IMR-90 (cell line): ENCODE results near the gene GPLD1. TPM values are rescaled to one million over a fixed set of nuclear protein-coding genes. Genes with fewer than 3 reads are reported as not detected.

Experiments
- ATAC-seq: fragments of 200-7000 bp; cut with Tn5 transposase; 2 replicates; pipeline ENCODE4 v1.9.1; 2020; ENCODE audit warnings: low read depth, mild to moderate bottlenecking, moderate library complexity
- BruUV-seq: library from RNA; stranded (reverse); fragments of 400-500 nt; replicated peaks from 2 replicates; lab custom pipeline; 2021; lab: Mats Ljungman, UMichigan
- CTCF ChIA-PET: fragments of 300-600 bp; formaldehyde crosslinking; extraction: SDS; loops from one replicate; lab custom pipeline; 2021; ENCODE audit warnings: antibody characterized with exemption; lab: Yijun Ruan, JAX
- POLR2A ChIA-PET: fragments of 300-600 bp; sonication (Branson Sonifier 250); formaldehyde crosslinking; loops from one replicate; lab custom pipeline; 2022; ENCODE audit warnings: antibody characterized with exemption; ENCODE audit not compliant: unreplicated experiment; lab: Charles Lee
- DNase-seq: peaks from one replicate; pipeline ENCODE4 v3.0.0; 2013
- H2AFZ ChIP-seq: replicated peaks from 2 replicates; pipeline ENCODE3; 2013; ENCODE audit warnings: low read length, mild to moderate bottlenecking; ENCODE audit not compliant: poor library complexity
- H2AK5ac ChIP-seq: 2 replicates; pipeline ENCODE4 v1.6.1; 2013; ENCODE audit warnings: low read depth, low read length, inconsistent platforms
- H2AK9ac ChIP-seq: replicated peaks from 2 replicates; pipeline ENCODE3; 2013; ENCODE audit warnings: mild to moderate bottlenecking, low read depth, low read length, moderate library complexity; ENCODE audit not compliant: poor library complexity
- H2BK120ac ChIP-seq: 2 replicates; pipeline ENCODE4 v1.6.1; 2013; ENCODE audit warnings: low read depth, low read length, inconsistent platforms
- H2BK15ac ChIP-seq: 3 replicates; pipeline ENCODE4 v1.6.1; 2013; ENCODE audit warnings: low read depth, low read length, inconsistent platforms
- H2BK20ac ChIP-seq: 2 replicates; pipeline ENCODE4 v1.6.1; 2013; ENCODE audit warnings: low read depth, mild to moderate bottlenecking, inconsistent platforms, low read length, moderate library complexity
- H2BK5ac ChIP-seq: 2 replicates; pipeline ENCODE4 v1.6.1; 2013; ENCODE audit warnings: mild to moderate bottlenecking, low read depth, low read length, inconsistent platforms; ENCODE audit not compliant: poor library complexity, severe bottlenecking
- H3K14ac ChIP-seq: replicated peaks from 2 replicates; pipeline ENCODE4 v1.6.1; 2013; ENCODE audit warnings: low read depth, low read length, inconsistent platforms
- H3K18ac ChIP-seq: 2 replicates; pipeline ENCODE4 v1.6.1; 2013; ENCODE audit warnings: low read depth, low read length, control low read depth
- H3K23ac ChIP-seq: 2 replicates; pipeline ENCODE4 v1.6.1; 2013; ENCODE audit warnings: low read depth, low read length, inconsistent platforms
- H3K27ac ChIP-seq: 2 replicates; pipeline ENCODE4 v1.5.1; 2013; ENCODE audit warnings: mild to moderate bottlenecking, control low read depth, low read length; ENCODE audit not compliant: insufficient read depth
- H3K27me3 ChIP-seq: 2 replicates; pipeline ENCODE4 v1.6.1; 2013; ENCODE audit warnings: low read length; ENCODE audit not compliant: control insufficient read depth, insufficient read depth
- H3K36me3 ChIP-seq: 2 replicates; pipeline ENCODE4 v1.6.1; 2013; ENCODE audit warnings: low read length, mixed read lengths; ENCODE audit not compliant: control insufficient read depth, insufficient read depth
- H3K4ac ChIP-seq: 2 replicates; pipeline ENCODE4 v1.6.1; 2013; ENCODE audit warnings: low read depth, low read length, inconsistent platforms
- H3K4me1 ChIP-seq: 2 replicates; pipeline ENCODE4 v1.6.1; 2013; ENCODE audit warnings: low read length, mixed read lengths; ENCODE audit not compliant: control insufficient read depth, insufficient read depth
- H3K4me2 ChIP-seq: 2 replicates; pipeline ENCODE4 v1.6.1; 2013; ENCODE audit warnings: low read depth, mild to moderate bottlenecking, control low read depth, low read length, moderate library complexity
- H3K4me3 ChIP-seq: 2 replicates; pipeline ENCODE4 v1.5.1; 2013; ENCODE audit warnings: low read depth, mild to moderate bottlenecking, control low read depth, low read length, moderate library complexity; ENCODE audit not compliant: insufficient read depth
- H3K56ac ChIP-seq: 2 replicates; pipeline ENCODE4 v1.6.1; 2013; ENCODE audit warnings: low read length, inconsistent platforms; ENCODE audit not compliant: insufficient read depth; ENCODE audit errors: extremely low read depth
- H3K79me1 ChIP-seq, 2 experiments: 2 replicates each; pipeline ENCODE4 v1.6.1; 2013; ENCODE audit warnings: low read length in 2 of 2, inconsistent platforms in 1 of 2, low read depth in 1 of 2
- H3K9ac ChIP-seq: 2 replicates; pipeline ENCODE4 v1.6.1; 2013; ENCODE audit warnings: low read depth, low read length, control low read depth
- H3K9me1 ChIP-seq: 2 replicates; pipeline ENCODE4 v1.6.1; 2013; ENCODE audit warnings: low read length, inconsistent platforms; ENCODE audit not compliant: insufficient read depth
- H3K9me3 ChIP-seq: 2 replicates; pipeline ENCODE4 v1.6.1; 2013; ENCODE audit warnings: low read length; ENCODE audit not compliant: control insufficient read depth, insufficient read depth
- H4K20me1 ChIP-seq: 2 replicates; pipeline ENCODE4 v1.6.1; 2013; ENCODE audit warnings: low read length, inconsistent platforms; ENCODE audit not compliant: insufficient read depth
- H4K5ac ChIP-seq: 2 replicates; pipeline ENCODE4 v1.6.1; 2013; ENCODE audit warnings: mild to moderate bottlenecking, low read depth, low read length, control low read depth
- H4K8ac ChIP-seq, 2 experiments: 2 replicates each; pipeline ENCODE4 v1.6.1; 2013; ENCODE audit warnings: low read depth in 2 of 2, low read length in 2 of 2, control low read depth in 1 of 2, inconsistent platforms in 1 of 2
- H4K91ac ChIP-seq: 2 replicates; pipeline ENCODE4 v1.6.1; 2013; ENCODE audit warnings: low read depth, low read length, inconsistent platforms; ENCODE audit not compliant: insufficient read depth
- BHLHE40 ChIP-seq: fragments of 150-350 bp; IDR thresholded peaks from 2 replicates; pipeline ENCODE4 v1.6.1; 2016; ENCODE audit warnings: mild to moderate bottlenecking, low read depth, low read length
- RCOR1 ChIP-seq: IDR thresholded peaks from 2 replicates; pipeline ENCODE4 v1.6.1; 2012; ENCODE audit warnings: mild to moderate bottlenecking, low read length, improper control_type of control experiment; ENCODE audit not compliant: insufficient replicate concordance
- WGBS, 2 experiments: methylation state at CpG; one replicate each; pipeline versions ENCODE4 v1.1.5 to v1.1.7; 2013; ENCODE audit warnings: missing lambda C conversion rate in 2 of 2; ENCODE audit not compliant: insufficient read length in 1 of 2; ENCODE audit errors: extremely low coverage in 2 of 2; 5-methylcytosine and 5-hydroxymethylcytosine counted together
- dilution Hi-C: fragments of 300-500 bp; cut with HindIII; formaldehyde crosslinking; loops from one replicate; pipeline ENCODE4 v1.14.3; 2018; ENCODE audit warnings: low sequenced_read_pairs; ENCODE audit not compliant: unreplicated experiment
- in situ Hi-C: fragments of 300-500 bp; cut with MboI; formaldehyde crosslinking; loops from 3 replicates; pipeline ENCODE4 v1.14.3; 2019; ENCODE audit warnings: low sequenced_read_pairs, inconsistent platforms, mixed read lengths
- intact Hi-C: fragments of 100-400 bp; cut with micrococcal nuclease; formaldehyde crosslinking; loops from 2 replicates; pipeline ENCODE4 v1.10.0; 2022
- polyA plus RNA-seq, 3 experiments: library from polyadenylated mRNA; depleted of rRNA; stranded (reverse); fragments of >200 nt; gene quantifications; 2 replicates each; pipeline ENCODE4 v1.2.3, GENCODE V29; 2012; ENCODE audit warnings: low replicate concordance in 1 of 3
- total RNA-seq: library from RNA; depleted of rRNA; stranded (reverse); fragments of >200 nt; gene quantifications from 2 replicates; pipeline ENCODE4 v1.2.3, GENCODE V29; 2012

GPLD1 gene
- total and polyA plus RNA-seq, 2 of the 4 experiments (the other 2 are of a cell fraction) = 0.05 to 0.18 TPM

DNA sequence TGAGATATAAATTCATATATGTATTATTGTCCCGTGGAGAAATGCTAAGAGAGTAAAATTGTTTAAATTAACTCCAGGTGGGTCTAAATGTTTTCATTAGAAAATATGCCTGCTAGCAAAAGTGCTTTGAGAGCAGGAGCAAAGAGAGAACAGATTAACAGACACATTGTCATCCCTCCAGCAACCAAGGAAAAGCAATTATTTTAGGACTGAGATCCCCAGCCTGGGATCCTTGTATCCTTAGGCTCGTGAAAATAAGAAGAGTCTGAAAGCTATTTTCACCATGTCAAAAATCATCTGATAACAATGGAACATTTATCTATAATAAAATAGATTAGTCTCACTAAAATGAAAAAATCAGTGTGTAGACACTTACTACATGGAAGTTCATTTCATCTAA is 98.2 kb downstream of the GPLD1 start:
- Histone ChIP-seq H3K23ac (no peak overlapping the region), H3K9me3 (no peaks in the 10 kb centered on the region), H3K4me1 (peaks cover 5% of the 10 kb centered on the region), H3K18ac (no peak overlapping the region), H3K4me3 (no peak overlapping the region), H2BK15ac (no peak overlapping the region), H3K9me1 (no peaks in the 10 kb centered on the region), H2BK20ac (no peak overlapping the region), H4K20me1 (no peaks in the 10 kb centered on the region), H3K4ac (no peak overlapping the region), H2BK5ac (no peak overlapping the region), H3K4me2 (no peak overlapping the region), H4K8ac (no peak overlapping the region), H3K27ac (no peak overlapping the region), H2AFZ (no peak overlapping the region), H2BK120ac (no peak overlapping the region), H3K27me3 (no peaks in the 10 kb centered on the region), H3K9ac (no peak overlapping the region), H3K79me1 (no peaks in the 10 kb centered on the region), H3K14ac (no peak overlapping the region), H2AK5ac (no peak overlapping the region), H3K56ac (no peak overlapping the region), H3K36me3 (no peaks in the 10 kb centered on the region), H4K91ac (no peak overlapping the region), H2AK9ac (no peak overlapping the region), H4K5ac (no peak overlapping the region)
- TF ChIP-seq RCOR1 (no peak), BHLHE40 (no peak)
- no TSS peak for BruUV-seq
- intact Hi-C loops = no loop called here
- POLR2A ChIA-PET = no interaction called here
- dilution Hi-C loops = no loop called here
- in situ Hi-C loops = no loop called here
- no peak for DNase-seq
- ATAC-seq = no peak
- no CpG with 5 or more reads among the region's 2 CpGs for WGBS, 2 experiments
- CTCF ChIA-PET = no interaction called here
